GM18907 (cell line): Measurements from ENCODE around the gene CEL.
"Not testable (repeated sequence)": the region's sequence is repeated elsewhere in the genome, so short reads cannot be mapped to it uniquely, and the experiment has no call there.

Experiments used
- ATAC-seq: cut with Tn5 transposase; IDR thresholded peaks from one replicate; pipeline ENCODE4 v1.9.1; 2021; ENCODE audit warnings: mild to moderate bottlenecking, moderate library complexity; ENCODE audit not compliant: unreplicated experiment

The CEL gene

GRCh38 chr9:133080786-133081779 lies 19.3 kb downstream of the CEL start:
- not testable (repeated sequence) for ATAC-seq

- not testable (repeated sequence) for ATAC-seq
Measured at GRCh38 chr9:133081957-133082644, 20.3 kb downstream of the CEL start.

- ATAC-seq, result not testable (repeated sequence)
Measured at GRCh38 chr9:133083688-133084087, 21.9 kb downstream of the CEL start.

DNA sequence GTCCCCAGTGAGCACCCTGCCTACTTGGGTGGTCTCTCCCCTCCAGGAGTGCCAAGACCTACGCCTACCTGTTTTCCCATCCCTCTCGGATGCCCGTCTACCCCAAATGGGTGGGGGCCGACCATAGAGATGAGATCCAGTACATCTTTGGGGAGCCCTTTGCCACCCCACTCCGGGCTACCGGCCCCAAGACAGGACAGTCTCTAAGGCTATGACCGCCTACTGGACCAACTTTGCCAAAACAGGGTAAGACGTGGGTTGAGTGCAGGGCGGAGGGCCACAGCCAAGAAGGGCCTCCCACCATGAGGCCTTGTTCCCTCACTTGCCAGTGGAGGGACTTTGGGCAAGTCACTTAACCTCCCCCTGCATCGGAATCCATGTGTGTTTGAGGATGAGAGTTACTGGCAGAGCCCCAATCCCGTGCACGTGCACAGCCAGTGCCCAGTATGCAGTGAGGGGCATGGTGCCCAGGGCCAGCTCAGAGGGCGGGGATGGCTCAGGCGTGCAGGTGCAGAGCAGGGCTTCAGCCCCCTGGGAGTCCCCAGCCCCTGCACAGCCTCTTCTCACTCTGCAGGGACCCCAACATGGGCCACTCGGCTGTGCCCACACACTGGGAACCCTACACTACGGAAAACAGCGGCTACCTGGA lies 24.6 kb downstream of the CEL start:
- not testable (repeated sequence) for ATAC-seq

- no peak for ATAC-seq
Measured at GRCh38 chr9:133086894-133087293, 25.1 kb downstream of the CEL start.

DNA sequence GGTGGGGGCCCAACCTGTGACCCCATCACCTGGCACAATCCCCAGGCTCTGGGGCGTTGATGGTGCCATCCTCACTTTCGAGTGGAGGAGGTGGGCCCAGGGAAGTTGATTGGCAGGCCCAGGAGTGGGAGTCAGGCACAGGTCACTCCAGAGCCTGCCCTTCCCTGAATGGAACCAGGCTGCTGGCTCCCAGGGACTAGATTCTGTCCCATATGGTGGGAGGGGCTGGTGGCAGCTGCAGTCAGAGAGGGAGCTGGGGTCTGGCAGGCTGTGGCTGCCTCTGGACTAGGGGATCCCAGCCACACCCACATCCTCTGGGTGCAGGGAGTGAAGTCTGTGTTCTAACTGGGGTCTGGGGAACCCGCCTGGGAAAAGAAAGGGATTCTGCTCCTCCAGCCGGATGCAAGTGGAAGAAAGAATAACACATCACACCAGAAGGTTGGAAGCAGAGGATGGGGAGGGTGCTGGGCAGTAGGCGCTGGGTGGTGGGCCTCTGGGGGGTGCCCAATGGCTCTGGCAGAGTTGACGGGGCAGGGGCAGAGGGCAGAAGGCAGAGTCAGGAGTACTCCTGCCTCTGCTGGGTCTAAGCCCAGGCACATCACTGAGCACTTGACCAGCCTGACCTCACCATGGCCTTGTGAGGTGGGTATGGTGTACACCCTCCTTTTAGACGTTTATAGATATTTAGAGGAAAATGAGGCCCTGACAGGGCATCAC lies 25.8 kb downstream of the CEL start:
- ATAC-seq, result no peak

GRCh38 chr9:133088146-133088750 lies 26.5 kb downstream of the CEL start:
- no peak for ATAC-seq

GRCh38 chr9:133088756-133089155 lies 27.0 kb downstream of the CEL start:
- no peak for ATAC-seq

DNA sequence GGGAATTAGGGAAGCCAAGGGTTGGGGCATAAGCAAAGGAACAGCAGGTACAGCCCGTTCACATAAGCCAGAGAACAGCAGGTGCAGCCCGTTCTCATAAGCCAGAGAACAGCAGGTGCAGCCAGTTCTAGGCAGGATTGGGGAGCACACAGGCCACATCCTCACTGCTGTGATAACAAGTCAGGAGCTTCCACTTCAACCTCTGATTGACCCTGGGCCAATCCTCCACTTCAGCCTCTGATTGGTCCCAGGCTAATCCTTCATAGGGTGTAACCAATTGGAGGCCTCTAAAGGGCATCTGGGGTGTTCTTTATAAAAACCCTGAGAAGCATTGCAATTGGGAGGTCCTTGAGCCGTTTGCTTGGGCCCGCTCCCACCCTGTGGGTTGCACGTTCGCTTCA lies 27.5 kb downstream of the CEL start:
- no peak for ATAC-seq

- no peak for ATAC-seq
Measured at GRCh38 chr9:133090187-133090586, 28.4 kb downstream of the CEL start.

DNA sequence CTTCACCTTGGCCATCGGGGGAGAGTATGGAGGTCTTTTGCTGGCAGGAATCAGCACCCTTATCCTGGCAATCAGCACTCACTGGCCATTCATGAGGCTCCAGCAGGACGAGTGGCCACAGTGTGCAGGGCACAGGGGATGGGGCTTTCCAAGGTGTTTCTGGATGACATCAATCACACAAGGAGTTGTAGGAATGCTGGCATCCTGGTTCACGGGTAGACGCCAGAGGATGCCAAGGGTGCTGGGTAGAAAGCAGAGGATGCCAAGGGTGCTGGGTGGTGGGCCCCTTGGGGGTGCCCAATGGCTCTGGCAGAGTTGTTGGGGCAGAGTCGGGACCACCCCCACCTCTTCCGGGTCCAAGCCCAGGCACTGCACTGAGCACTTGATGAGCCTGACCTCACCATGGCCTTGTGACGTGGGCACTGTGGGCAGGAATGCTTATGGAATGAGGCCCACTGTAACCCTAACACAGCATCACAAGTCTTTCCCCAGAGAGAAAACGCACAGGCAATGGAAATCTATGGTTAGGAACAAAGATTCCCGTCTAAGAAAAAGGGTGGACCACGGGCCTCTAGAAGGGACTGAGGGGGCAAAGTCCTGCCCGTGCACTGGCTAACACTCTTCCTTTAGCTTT lies 29.1 kb downstream of the CEL start:
- no peak for ATAC-seq

GRCh38 chr9:133094351-133094750 lies 32.6 kb downstream of the CEL start:
- not testable (repeated sequence) for ATAC-seq

GRCh38 chr9:133094842-133095393 lies 33.1 kb downstream of the CEL start:
- ATAC-seq, result no peak

GRCh38 chr9:133098104-133098754 lies 36.4 kb downstream of the CEL start:
- no peak for ATAC-seq

DNA sequence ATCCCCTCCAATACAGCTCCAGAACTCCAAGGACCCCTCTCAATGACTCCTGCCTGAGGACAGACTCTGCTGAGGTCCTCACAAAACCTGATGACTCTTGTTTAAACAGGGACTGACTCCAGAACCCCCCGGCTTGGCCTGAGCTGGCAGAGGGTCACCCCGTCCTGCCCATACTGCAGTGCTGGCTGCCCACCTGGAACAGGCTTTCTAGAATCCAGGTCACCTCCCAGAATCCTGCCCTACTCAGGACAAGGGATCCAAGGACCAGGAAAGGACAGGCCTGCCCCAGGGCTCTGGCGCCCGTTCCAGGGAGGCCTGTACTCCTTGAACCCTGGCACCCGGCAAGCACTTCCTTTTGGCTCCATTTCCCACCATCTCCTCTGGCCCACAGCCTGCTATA lies 37.1 kb downstream of the CEL start:
- ATAC-seq, result no peak

DNA sequence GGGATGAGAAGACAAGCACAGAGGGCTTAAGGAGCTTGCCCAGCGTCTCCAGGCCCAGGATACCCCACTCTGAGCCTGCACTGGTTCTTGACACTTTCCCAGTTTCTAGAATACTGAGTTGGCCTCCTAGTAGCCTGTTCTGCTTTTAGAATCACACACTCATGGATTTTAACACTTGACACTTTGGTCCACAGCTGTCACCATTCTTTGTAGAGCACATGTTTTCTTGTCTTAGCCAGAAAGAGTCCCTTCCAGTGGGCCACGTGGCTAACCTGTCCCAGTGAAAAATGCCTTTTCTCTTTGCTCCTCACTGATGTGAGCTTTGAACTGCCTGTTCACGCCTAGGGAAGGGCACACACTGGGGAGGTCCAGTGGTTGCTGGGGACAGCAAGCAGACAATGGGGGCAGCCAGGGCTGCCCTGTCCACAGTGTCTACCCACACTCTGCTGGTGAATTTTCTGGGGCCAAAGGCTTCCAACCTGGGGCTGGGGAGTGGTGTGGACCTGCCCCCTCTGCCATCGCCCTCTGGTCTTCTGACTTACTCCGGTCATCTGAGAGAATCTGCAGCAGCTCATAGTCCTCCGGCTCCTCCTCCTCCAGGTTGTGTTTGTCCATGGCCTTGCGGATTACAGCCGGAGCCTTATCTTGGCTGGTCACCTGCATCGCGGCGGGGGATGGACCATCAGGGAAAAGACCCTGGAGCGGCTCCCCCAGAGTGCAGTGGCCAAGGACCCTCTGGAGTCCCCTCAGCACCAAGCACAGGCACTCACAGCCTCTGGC lies 38.1 kb downstream of the CEL start:
- no peak for ATAC-seq

DNA sequence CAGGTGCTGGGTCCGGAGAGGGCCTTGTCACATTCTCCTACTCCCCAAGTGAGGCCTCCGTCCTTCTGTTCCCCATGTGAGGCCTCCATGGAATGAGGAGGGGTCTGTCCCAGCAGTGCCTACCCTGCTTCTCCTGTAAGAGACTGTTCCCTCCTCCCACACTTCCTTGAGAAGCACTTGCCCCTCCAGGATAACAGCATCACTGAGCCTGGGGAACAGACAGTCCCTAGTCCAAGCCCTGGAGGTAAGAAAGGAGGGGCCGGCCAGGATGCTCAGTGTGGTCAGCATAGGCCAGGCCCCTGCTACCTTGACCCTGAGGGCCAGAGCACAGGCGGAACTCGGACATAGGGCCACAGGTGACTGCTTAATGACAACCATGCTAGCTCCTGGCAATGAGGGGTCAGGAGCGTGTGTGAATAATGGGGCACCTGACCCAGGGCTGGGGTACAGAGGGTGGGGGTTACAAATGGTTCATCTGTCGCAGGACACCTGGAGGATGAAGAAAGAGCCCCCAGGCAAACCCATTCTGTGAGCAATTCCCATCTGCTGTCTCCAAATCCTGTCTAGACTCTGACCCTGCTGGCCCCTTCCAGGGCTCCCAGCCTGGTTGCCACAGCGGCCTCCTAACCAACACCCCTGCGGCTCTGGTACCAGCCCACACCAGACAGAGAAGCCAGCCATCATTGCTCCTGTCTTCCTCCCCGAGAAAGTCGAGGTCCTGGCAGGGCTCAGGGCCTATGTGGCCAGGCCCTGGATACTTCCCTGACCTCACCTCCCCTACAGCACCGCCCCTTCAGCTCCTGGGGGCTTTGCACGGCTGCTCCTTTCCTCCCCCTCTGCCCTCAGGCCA lies 39.0 kb downstream of the CEL start:
- no peak for ATAC-seq
